GM23338 (cell line): ENCODE data around the gene SUB1. TPM values are rescaled to one million over a fixed set of nuclear protein-coding genes. Genes with fewer than 3 reads are reported as not detected.
A peak's percentile ranks its signal among the peaks of the same experiment; 100 is the strongest.

Experiments
- ATAC-seq: fragments of 200-7000 bp; cut with Tn5 transposase; 3 replicates; pipeline ENCODE4 v1.9.1; 2020
- DNase-seq: peaks from one replicate; pipeline ENCODE4 v3.0.0-alpha.2; 2015; ENCODE audit warnings: low spot score
- H2AFZ ChIP-seq: fragments of 200-600 bp; sonication (generic); 2 replicates; pipeline ENCODE4 v1.8.0; 2016; ENCODE audit warnings: antibody characterized with exemption, mild to moderate bottlenecking, moderate library complexity
- H3F3A ChIP-seq: fragments of 200-600 bp; sonication (generic); replicated peaks from 2 replicates; pipeline ENCODE4 v1.8.0; 2017; ENCODE audit warnings: antibody characterized with exemption, mixed run types, low read depth
- H3K27ac ChIP-seq: fragments of 200-600 bp; sonication (generic); 2 replicates; pipeline ENCODE4 v1.6.1; 2016; ENCODE audit warnings: low read depth
- H3K27me3 ChIP-seq: fragments of 200-600 bp; sonication (generic); 2 replicates; pipeline ENCODE4 v1.8.0; 2016; ENCODE audit warnings: mild to moderate bottlenecking, mixed run types, moderate library complexity; ENCODE audit not compliant: insufficient read depth
- H3K36me3 ChIP-seq: fragments of 200-600 bp; sonication (generic); 2 replicates; pipeline ENCODE4 v1.8.0; 2016; ENCODE audit warnings: mild to moderate bottlenecking; ENCODE audit not compliant: insufficient read depth
- H3K4me1 ChIP-seq: fragments of 200-600 bp; sonication (generic); 2 replicates; pipeline ENCODE4 v1.8.0; 2016; ENCODE audit warnings: mild to moderate bottlenecking, moderate library complexity; ENCODE audit not compliant: insufficient read depth
- H3K4me2 ChIP-seq: fragments of 200-600 bp; sonication (generic); 2 replicates; pipeline ENCODE4 v1.7.1; 2017; ENCODE audit warnings: mixed run types
- H3K4me3 ChIP-seq: fragments of 200-600 bp; sonication (generic); 2 replicates; pipeline ENCODE4 v1.6.1; 2016; ENCODE audit warnings: mixed run types
- H3K79me2 ChIP-seq: fragments of 200-600 bp; sonication (generic); replicated peaks from 2 replicates; pipeline ENCODE4 v1.8.0; 2017; ENCODE audit warnings: mild to moderate bottlenecking; ENCODE audit not compliant: insufficient read depth
- H3K9me2 ChIP-seq: fragments of 200-600 bp; sonication (generic); 2 replicates; pipeline ENCODE4 v1.8.0; 2017; ENCODE audit not compliant: insufficient read depth
- H4K20me1 ChIP-seq: fragments of 200-600 bp; sonication (generic); replicated peaks from 2 replicates; pipeline ENCODE4 v1.8.0; 2017; ENCODE audit warnings: mild to moderate bottlenecking; ENCODE audit not compliant: insufficient read depth
- H3K27ac Mint-ChIP-seq: 2 replicates; pipeline ENCODE4 v1.8.0; 2020; ENCODE audit warnings: inconsistent platforms, mild to moderate bottlenecking, moderate library complexity, mixed read lengths
- H3K27me3 Mint-ChIP-seq: 3 replicates; pipeline ENCODE4 v1.8.0; 2022; ENCODE audit warnings: low read depth, mild to moderate bottlenecking, moderate library complexity, mixed read lengths, inconsistent platforms; ENCODE audit not compliant: insufficient read depth, poor library complexity
- H3K36me3 Mint-ChIP-seq: 3 replicates; pipeline ENCODE4 v1.8.0; 2021; ENCODE audit warnings: low read depth, mild to moderate bottlenecking, inconsistent platforms, moderate library complexity, mixed read lengths
- H3K4me1 Mint-ChIP-seq: 3 replicates; pipeline ENCODE4 v1.8.0; 2020; ENCODE audit warnings: mild to moderate bottlenecking, inconsistent platforms, mixed read lengths
- H3K4me3 Mint-ChIP-seq: 3 replicates; pipeline ENCODE4 v1.8.0; 2021; ENCODE audit warnings: moderate library complexity, mild to moderate bottlenecking, inconsistent platforms, mixed read lengths
- H3K9me3 Mint-ChIP-seq: 3 replicates; pipeline ENCODE4 v1.8.0; 2020; ENCODE audit warnings: moderate library complexity, mild to moderate bottlenecking, inconsistent platforms, mixed read lengths
- CREB1 ChIP-seq: fragments of 250-450 bp; sonication (Bioruptor Pico); IDR thresholded peaks from 2 replicates; pipeline ENCODE4 v1.5.0; 2020; ENCODE audit warnings: low read depth, mild to moderate bottlenecking, moderate library complexity
- ETS1 ChIP-seq: IDR thresholded peaks from 2 replicates; pipeline ENCODE4 v1.6.1; 2016; ENCODE audit warnings: antibody characterized with exemption
- EZH2 ChIP-seq: fragments of 200-600 bp; sonication (generic); IDR thresholded peaks from one replicate; pipeline ENCODE4 v1.8.0; 2017; ENCODE audit warnings: antibody characterized with exemption, mild to moderate bottlenecking, low read depth; ENCODE audit not compliant: unreplicated experiment
- EZH2phosphoT487 ChIP-seq: fragments of 200-600 bp; sonication (generic); IDR thresholded peaks from one replicate; pipeline ENCODE4 v1.8.1; 2018; ENCODE audit warnings: antibody characterized with exemption; ENCODE audit not compliant: unreplicated experiment
- JUNB ChIP-seq: IDR thresholded peaks from one replicate; pipeline ENCODE4 v1.6.1; 2016; ENCODE audit warnings: antibody characterized with exemption; ENCODE audit not compliant: unreplicated experiment
- NANOG ChIP-seq: IDR thresholded peaks from 2 replicates; pipeline ENCODE4 v1.6.1; 2016; ENCODE audit warnings: antibody characterized with exemption, borderline replicate concordance
- REST ChIP-seq: IDR thresholded peaks from one replicate; pipeline ENCODE4 v1.6.1; 2018; ENCODE audit warnings: antibody characterized with exemption; ENCODE audit not compliant: unreplicated experiment
- STAT1 ChIP-seq: IDR thresholded peaks from one replicate; pipeline ENCODE4 v1.6.1; 2016; ENCODE audit warnings: antibody characterized with exemption; ENCODE audit not compliant: unreplicated experiment
- ZNF114 ChIP-seq: fragments of 250-450 bp; sonication (Bioruptor Pico); IDR thresholded peaks from 2 replicates; pipeline ENCODE4 v1.5.0; 2020; ENCODE audit warnings: mild to moderate bottlenecking, moderate library complexity
- ZNF331 ChIP-seq: fragments of 250-450 bp; sonication (Bioruptor Pico); IDR thresholded peaks from 2 replicates; pipeline ENCODE4 v1.5.0; 2020; ENCODE audit warnings: low read depth, mild to moderate bottlenecking, moderate library complexity
- ZNF462 ChIP-seq: fragments of 250-450 bp; sonication (Bioruptor Pico); IDR thresholded peaks from 2 replicates; pipeline ENCODE4 v1.5.0; 2020; ENCODE audit warnings: mild to moderate bottlenecking, moderate library complexity
- polyA plus RNA-seq: library from polyadenylated mRNA; unstranded; fragments of >200 nt; fragmentation: Nextera tagmentation; extraction: Ambion mirVana; gene quantifications from 2 replicates; pipeline ENCODE4 v1.2.1, GENCODE V29; 2016
- total RNA-seq: library from RNA; depleted of rRNA; stranded (reverse); fragments of >200 nt; shearing (Covaris generic); gene quantifications from 2 replicates; pipeline ENCODE4 v1.2.3, GENCODE V29; 2014
- TF ChIP-seq, protein P1 (sequence below), 2 experiments: fragments of 200-600 bp in 1 of 2; sonication (generic) in 1 of 2; conservative IDR thresholded peaks; 2 replicates each; pipeline versions ENCODE4 v1.5.1 to v1.6.1; 2016 to 2017; ENCODE audit warnings: antibody characterized with exemption in 2 of 2, low read depth in 2 of 2, mild to moderate bottlenecking in 2 of 2, moderate library complexity in 1 of 2

The SUB1 gene
- total and polyA plus RNA-seq, 2 experiments from 2014 or later = 365 to 1,041 TPM

GRCh38 chr5:32545102-32545800, 40.1 kb upstream of the SUB1 start:
- no peak overlapping the region for H3K4me3 ChIP-seq

More at GRCh38 chr5:32545102-32545800, 40.1 kb upstream of the SUB1 start:
- Mint-ChIP-seq H3K27me3 (no peaks in the 10 kb centered on the region), H3K27ac (no peak overlapping the region), H3K36me3 (no peaks in the 10 kb centered on the region), H3K4me1 (no peaks in the 10 kb centered on the region; the same call in 2 of the 3 replicates), H3K4me3 (no peak overlapping the region), H3K9me3 (no peaks in the 10 kb centered on the region; the same call in 2 of the 3 replicates)
- no peaks in the 10 kb centered on the region for H3F3A ChIP-seq
- DNase-seq (no peak), ATAC-seq (no peak; the same call in 2 of the 3 replicates)
- 0 out of 2 replicates have a peak overlapping the region, but pooled peaks have one; percentile 4 for H2AFZ ChIP-seq
- no peak overlapping the region for H3K4me2 ChIP-seq
- no peaks in the 10 kb centered on the region for H4K20me1 ChIP-seq
- no peaks in the 10 kb centered on the region for H3K27me3 ChIP-seq
- no peaks in the 10 kb centered on the region for H3K4me1 ChIP-seq
- no peaks in the 10 kb centered on the region for H3K79me2 ChIP-seq
- TF ChIP-seq ZNF331 (CRISPR knock-in tag) (no peak), STAT1 (no peak), ETS1 (no peak), NANOG (no peak), EZH2phosphoT487 (no peak), ZNF462 (no peak), EZH2 (no peak), ZNF114 (CRISPR knock-in tag) (no peak), JUNB (no peak), REST (no peak), CREB1 (no peak)
- TF ChIP-seq, protein P1, sequence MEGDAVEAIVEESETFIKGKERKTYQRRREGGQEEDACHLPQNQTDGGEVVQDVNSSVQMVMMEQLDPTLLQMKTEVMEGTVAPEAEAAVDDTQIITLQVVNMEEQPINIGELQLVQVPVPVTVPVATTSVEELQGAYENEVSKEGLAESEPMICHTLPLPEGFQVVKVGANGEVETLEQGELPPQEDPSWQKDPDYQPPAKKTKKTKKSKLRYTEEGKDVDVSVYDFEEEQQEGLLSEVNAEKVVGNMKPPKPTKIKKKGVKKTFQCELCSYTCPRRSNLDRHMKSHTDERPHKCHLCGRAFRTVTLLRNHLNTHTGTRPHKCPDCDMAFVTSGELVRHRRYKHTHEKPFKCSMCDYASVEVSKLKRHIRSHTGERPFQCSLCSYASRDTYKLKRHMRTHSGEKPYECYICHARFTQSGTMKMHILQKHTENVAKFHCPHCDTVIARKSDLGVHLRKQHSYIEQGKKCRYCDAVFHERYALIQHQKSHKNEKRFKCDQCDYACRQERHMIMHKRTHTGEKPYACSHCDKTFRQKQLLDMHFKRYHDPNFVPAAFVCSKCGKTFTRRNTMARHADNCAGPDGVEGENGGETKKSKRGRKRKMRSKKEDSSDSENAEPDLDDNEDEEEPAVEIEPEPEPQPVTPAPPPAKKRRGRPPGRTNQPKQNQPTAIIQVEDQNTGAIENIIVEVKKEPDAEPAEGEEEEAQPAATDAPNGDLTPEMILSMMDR (conservative IDR thresholded peaks at IDR 0.05; ENCODE audit: low read depth in 2 of 2) = no peak
- no peaks in the 10 kb centered on the region for H3K36me3 ChIP-seq
- no peaks in the 10 kb centered on the region for H3K9me2 ChIP-seq
- no peak overlapping the region for H3K27ac ChIP-seq
